Upper lobe of left lung (tissue), 6 donors: Measurements from ENCODE around the gene IFNL2. TPM values are rescaled to one million over a fixed set of nuclear protein-coding genes. Genes with fewer than 3 reads are reported as not detected.
A peak's percentile ranks its signal among the peaks of the same experiment; 100 is the strongest.

Source experiments
- ATAC-seq, 2 donors: fragments of 200-7000 bp; cut with Tn5 transposase; one replicate each; pipeline ENCODE4 v1.9.1; 2022; ENCODE audit warnings: mild to moderate bottlenecking in 2 of 2, moderate library complexity in 2 of 2; ENCODE audit not compliant: low FRiP score in 2 of 2
- DNase-seq, 2 donors: peaks; one replicate each; pipeline ENCODE4 v3.0.0-alpha.2; 2019 to 2020
- H3K27ac ChIP-seq, 4 donors: fragments of 200-600 bp; sonication (generic); one replicate each; pipeline ENCODE4 v1.5.1; 2016 to 2019
- H3K27me3 ChIP-seq, 4 donors: fragments of 200-600 bp; sonication (generic); one replicate each; pipeline ENCODE4 v1.5.1; 2017 to 2019
- H3K36me3 ChIP-seq, 4 donors: fragments of 200-600 bp; sonication (generic); one replicate each; pipeline ENCODE4 v1.5.1; 2016 to 2019
- H3K4me1 ChIP-seq, 4 donors: fragments of 200-600 bp; sonication (generic); one replicate each; pipeline ENCODE4 v1.5.1; 2018 to 2019
- H3K4me3 ChIP-seq, 4 donors: fragments of 200-600 bp; sonication (generic); one replicate each; pipeline ENCODE4 v1.5.1; 2017 to 2019; ENCODE audit warnings: mild to moderate bottlenecking in 2 of 4, moderate library complexity in 1 of 4
- H3K9me3 ChIP-seq, 4 donors: fragments of 200-600 bp; sonication (generic); one replicate each; pipeline ENCODE4 v1.5.1; 2018 to 2019
- EP300 ChIP-seq, 4 donors: sonication (generic); formaldehyde crosslinking; IDR thresholded peaks; one replicate each; pipeline ENCODE4 v1.5.1; 2017; ENCODE audit warnings: antibody characterized with exemption in 4 of 4, control low read depth in 2 of 4
- POLR2A ChIP-seq, 4 donors: fragments of 450-650 bp; IDR thresholded peaks; one replicate each; pipeline ENCODE4 v1.5.1; 2016 to 2017; ENCODE audit warnings: antibody characterized with exemption in 4 of 4, mild to moderate bottlenecking in 2 of 4
- POLR2AphosphoS5 ChIP-seq, 2 donors: sonication (generic); formaldehyde crosslinking; IDR thresholded peaks; one replicate each; pipeline ENCODE4 v1.5.1; 2017; ENCODE audit warnings: antibody characterized with exemption in 2 of 2
- WGBS, 2 donors: methylation state at CpG; one replicate each; pipeline ENCODE4 v1.1.5; 2017 to 2018; 5-methylcytosine and 5-hydroxymethylcytosine counted together
- total RNA-seq, 6 donors: library from RNA; depleted of rRNA in 4 of 6; stranded (reverse); fragments of >200 nt in 4 of 6; gene quantifications; one replicate each; pipeline versions ENCODE4 v1.1.0 to v1.2.1, GENCODE V29; 2016 to 2021
- TF ChIP-seq, protein P1 (sequence below), 6 experiments: fragments of 450-650 bp in 4 of 6; fragments of 200-600 bp in 2 of 6; sonication (generic) in 2 of 6; IDR thresholded peaks; one replicate each; pipeline ENCODE4 v1.5.1; 2016 to 2019; ENCODE audit warnings: antibody characterized with exemption in 6 of 6
- donor health status: DM: no; HTN: no; CAD: no; lungs with moderate emphysema.
- donor health status: DM: no; HTN: yes; CAD: no; lungs with severe emphysema.

The IFNL2 gene
- total RNA-seq, 6 donors from 2014 or later = not detected

- ATAC-seq (no peak), DNase-seq (no peak)
- Histone ChIP-seq H3K9me3 (no peaks in the 10 kb centered on the region), H3K4me1 (peaks cover 4 to 9% (median 5%) of the 10 kb centered on the region in 4 donors), H3K27me3 (peaks cover 0 to 14% (median 6%) of the 10 kb centered on the region in 4 donors), H3K4me3 (no peak overlapping the region), H3K36me3 (no peaks in the 10 kb centered on the region), H3K27ac (no peak overlapping the region)
- no peak for TF ChIP-seq POLR2A (IDR thresholded peaks at IDR 0.05)
- TF ChIP-seq POLR2AphosphoS5 (IDR thresholded peaks at IDR 0.05) = no peak
- TF ChIP-seq EP300 (IDR thresholded peaks at IDR 0.05) = no peak
- TF ChIP-seq, protein P1, sequence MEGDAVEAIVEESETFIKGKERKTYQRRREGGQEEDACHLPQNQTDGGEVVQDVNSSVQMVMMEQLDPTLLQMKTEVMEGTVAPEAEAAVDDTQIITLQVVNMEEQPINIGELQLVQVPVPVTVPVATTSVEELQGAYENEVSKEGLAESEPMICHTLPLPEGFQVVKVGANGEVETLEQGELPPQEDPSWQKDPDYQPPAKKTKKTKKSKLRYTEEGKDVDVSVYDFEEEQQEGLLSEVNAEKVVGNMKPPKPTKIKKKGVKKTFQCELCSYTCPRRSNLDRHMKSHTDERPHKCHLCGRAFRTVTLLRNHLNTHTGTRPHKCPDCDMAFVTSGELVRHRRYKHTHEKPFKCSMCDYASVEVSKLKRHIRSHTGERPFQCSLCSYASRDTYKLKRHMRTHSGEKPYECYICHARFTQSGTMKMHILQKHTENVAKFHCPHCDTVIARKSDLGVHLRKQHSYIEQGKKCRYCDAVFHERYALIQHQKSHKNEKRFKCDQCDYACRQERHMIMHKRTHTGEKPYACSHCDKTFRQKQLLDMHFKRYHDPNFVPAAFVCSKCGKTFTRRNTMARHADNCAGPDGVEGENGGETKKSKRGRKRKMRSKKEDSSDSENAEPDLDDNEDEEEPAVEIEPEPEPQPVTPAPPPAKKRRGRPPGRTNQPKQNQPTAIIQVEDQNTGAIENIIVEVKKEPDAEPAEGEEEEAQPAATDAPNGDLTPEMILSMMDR (IDR thresholded peaks at IDR 0.05) = no peak
- WGBS, 2 donors = 56 to 61% methylated on average over 3 of the region's 3 CpGs
These were observed 15.7 kb upstream of the IFNL2 start for GRCh38 chr19:39252458-39252857.

DNA sequence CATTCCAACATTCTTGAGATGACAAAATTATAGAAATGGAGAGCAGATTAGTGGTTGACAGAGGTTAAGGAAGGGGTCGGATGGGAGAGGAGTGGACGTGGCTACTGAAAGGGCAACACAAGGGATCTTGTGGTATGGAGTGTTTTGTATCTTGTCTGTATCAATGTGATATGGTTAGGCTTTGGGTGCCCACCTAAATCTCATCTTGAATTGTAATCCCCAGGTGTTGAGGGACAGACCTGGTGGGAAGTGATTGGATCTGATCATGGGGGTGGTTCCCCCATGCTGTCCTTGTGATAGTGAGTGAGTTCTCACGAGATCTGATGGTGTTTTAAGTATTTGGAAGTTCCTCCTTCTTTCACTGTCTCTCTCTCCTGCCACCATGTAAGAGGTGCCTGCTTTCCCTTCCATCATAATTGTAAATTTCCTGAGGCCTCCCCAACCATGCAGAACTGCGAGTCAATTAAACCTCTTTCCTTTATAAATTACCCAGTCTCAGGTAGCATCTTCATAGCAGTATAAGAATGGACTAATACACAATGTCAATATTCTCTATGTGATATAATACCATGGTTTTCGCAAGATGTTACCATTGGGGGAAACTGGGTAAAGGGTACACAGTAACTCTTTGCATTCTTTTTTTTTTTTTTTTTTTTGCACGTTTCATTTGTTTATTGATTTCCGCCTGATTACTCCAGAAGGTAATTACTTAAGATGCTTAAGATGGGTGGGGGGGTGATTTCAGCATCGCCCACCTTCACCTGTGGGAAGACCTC is 14.6 kb upstream of the IFNL2 start:
- DNase-seq (no peak), ATAC-seq (no peak)
- no peaks in the 10 kb centered on the region for H3K36me3 ChIP-seq
- peaks cover 0 to 3% (median under 1%) of the 10 kb centered on the region in 4 donors for H3K27me3 ChIP-seq
- WGBS, 2 donors = 81 to 83% methylated on average over 8 of the region's 8 CpGs
- no peak overlapping the region for H3K27ac ChIP-seq
- H3K4me3 ChIP-seq = no peak overlapping the region
- TF ChIP-seq, protein P1 (IDR thresholded peaks at IDR 0.05) = no peak
- TF ChIP-seq POLR2AphosphoS5 (IDR thresholded peaks at IDR 0.05) = no peak
- no peak for TF ChIP-seq EP300 (IDR thresholded peaks at IDR 0.05)
- TF ChIP-seq POLR2A (IDR thresholded peaks at IDR 0.05) = no peak
- H3K4me1 ChIP-seq = no peaks in the 10 kb centered on the region
- H3K9me3 ChIP-seq = no peaks in the 10 kb centered on the region

DNA sequence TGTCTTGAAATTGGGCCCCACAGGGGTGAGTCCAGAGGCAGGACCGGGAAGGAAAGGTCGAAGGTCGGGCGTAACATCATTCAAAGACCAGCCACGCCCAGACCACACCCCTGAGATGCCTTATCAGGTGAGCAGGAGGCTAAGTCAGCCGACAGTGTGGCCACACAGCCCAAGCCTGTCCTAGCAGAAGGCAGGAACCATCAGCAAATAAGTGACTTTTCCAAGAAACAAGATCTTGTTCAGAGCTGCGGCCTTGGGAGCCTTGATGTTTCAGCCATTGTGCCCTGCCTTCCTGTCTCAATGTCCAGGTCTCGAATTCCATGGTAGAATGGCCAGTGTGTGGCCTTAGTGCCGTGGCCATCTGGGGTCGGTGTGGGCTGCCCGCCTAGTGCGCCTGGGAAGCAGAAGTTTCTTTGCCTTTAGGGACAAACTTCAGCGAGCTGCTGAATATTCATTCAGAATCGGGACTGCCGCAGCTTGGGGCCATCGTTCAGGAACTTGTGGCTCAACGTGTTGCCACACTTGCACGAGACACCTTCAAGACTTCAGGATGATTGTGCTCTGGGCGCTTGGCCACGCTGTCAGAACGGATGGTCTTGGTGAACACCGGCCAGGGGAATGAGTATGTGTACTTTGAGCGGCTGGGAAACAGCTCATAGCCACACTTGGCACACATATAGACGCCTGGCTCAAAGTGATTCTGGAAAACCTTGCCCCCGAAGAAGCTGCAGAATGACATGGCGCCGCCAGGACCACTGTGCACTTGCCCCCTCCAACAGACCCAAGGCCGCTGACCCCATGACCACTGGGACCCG is 13.5 kb upstream of the IFNL2 start:
- no peak for DNase-seq
- WGBS, 2 donors = 75 to 86% methylated on average over 12 to 29 of the region's 29 CpGs
- peak in 1 of 2 donors; percentile 19 for ATAC-seq

GRCh38 chr19:39257227-39257626 is 11.0 kb upstream of the IFNL2 start:
- Histone ChIP-seq H3K36me3 (no peaks in the 10 kb centered on the region), H3K27ac (no peak overlapping the region), H3K4me3 (no peak overlapping the region), H3K9me3 (no peaks in the 10 kb centered on the region), H3K27me3 (peaks cover 0 to 2% (median 0%) of the 10 kb centered on the region in 4 donors), H3K4me1 (no peaks in the 10 kb centered on the region)
- TF ChIP-seq EP300 (IDR thresholded peaks at IDR 0.05) = no peak
- TF ChIP-seq, protein P1 (IDR thresholded peaks at IDR 0.05) = no peak
- TF ChIP-seq POLR2A (IDR thresholded peaks at IDR 0.05) = no peak
- no peak for TF ChIP-seq POLR2AphosphoS5 (IDR thresholded peaks at IDR 0.05)
- 95% methylated on average over 4 of the region's 4 CpGs for WGBS, 2 donors
- DNase-seq (no peak), ATAC-seq (no peak)

More for the DNA sequence above, 13.5 kb upstream of the IFNL2 start:
- TF ChIP-seq EP300 (IDR thresholded peaks at IDR 0.05) (no peak), POLR2AphosphoS5 (IDR thresholded peaks at IDR 0.05) (no peak), POLR2A (IDR thresholded peaks at IDR 0.05) (no peak)
- TF ChIP-seq, protein P1 (IDR thresholded peaks at IDR 0.05) = no peak
- H3K36me3 ChIP-seq = no peaks in the 10 kb centered on the region
- no peaks in the 10 kb centered on the region for H3K9me3 ChIP-seq
- H3K27ac ChIP-seq = no peak overlapping the region
- H3K4me3 ChIP-seq = no peak overlapping the region
- no peaks in the 10 kb centered on the region for H3K27me3 ChIP-seq
- no peaks in the 10 kb centered on the region for H3K4me1 ChIP-seq
